ENCODE results near the gene LBH. TPM values are rescaled to one million over a fixed set of nuclear protein-coding genes. Genes with fewer than 3 reads are reported as not detected.

The LBH gene
- total RNA-seq, 2 experiments from 2014 or later: 127 to 130 TPM

DNA sequence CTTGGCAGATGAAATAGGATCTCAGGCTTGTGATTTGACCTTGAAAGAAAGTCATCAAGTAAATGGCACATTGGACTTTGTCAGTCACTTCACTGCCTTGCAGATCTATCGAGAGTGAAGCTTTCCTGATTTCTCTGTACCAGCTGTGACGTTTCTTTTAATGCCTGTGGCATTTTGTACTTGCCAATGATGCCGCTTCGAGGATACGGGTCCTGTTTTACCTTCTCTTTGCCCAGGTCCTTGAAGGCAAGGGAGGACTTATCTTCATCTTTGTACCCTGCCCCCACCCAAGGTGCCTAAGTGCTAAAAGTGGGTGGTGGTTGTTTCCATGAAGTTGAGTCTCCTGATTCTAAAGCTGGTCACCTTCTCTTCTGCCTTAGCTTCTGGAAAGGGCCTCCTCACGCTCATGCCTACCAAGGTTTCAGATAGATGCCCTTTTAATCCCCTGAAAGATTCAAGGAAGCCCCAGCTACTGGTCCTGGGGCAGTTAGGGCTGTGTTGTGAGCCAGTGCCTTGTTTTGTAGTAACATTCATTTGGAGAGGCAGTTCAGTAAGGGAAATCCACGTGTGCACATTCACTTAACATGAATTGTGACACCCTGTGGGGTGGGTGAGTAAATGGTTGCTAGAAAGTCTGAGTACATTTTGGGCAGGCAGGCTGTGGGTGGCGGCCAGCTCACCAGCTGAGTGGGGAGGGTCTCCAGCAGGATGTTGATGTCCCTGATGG lies 6.1 kb downstream of the LBH start:
- no peaks in the 10 kb centered on the region for H3K9me3 Mint-ChIP-seq
- H3K36me3 Mint-ChIP-seq (ENCODE audit: low read depth): peaks cover 87% of the 10 kb centered on the region
- peak overlapping the region; percentile 97 for H3K27ac Mint-ChIP-seq
- ChIA-PET CTCF (interaction anchor here (1.2 to 14.1 kb wide), 11 partner anchors 9 to 474 kb away, joined by 3 to 216 read pairs (median 24); no protein-coding TSS in a partner anchor), POLR2A (interaction anchor here (0.8 to 19.3 kb wide), 11 partner anchors 13 to 210 kb away, joined by 3 to 440 read pairs (median 4); partner anchors contain the start of gene LCLAT1)
- peak; percentile 58 for DNase-seq
- intact Hi-C loops (cut with micrococcal nuclease): loop anchor here (5.0 kb wide), 1 partner anchor 100 kb away; no protein-coding TSS in a partner anchor
- H3K4me3 Mint-ChIP-seq: peak overlapping the region; percentile 78
- ATAC-seq: no peak
- no peaks in the 10 kb centered on the region for H3K27me3 Mint-ChIP-seq
- TF ChIP-seq, protein P1, sequence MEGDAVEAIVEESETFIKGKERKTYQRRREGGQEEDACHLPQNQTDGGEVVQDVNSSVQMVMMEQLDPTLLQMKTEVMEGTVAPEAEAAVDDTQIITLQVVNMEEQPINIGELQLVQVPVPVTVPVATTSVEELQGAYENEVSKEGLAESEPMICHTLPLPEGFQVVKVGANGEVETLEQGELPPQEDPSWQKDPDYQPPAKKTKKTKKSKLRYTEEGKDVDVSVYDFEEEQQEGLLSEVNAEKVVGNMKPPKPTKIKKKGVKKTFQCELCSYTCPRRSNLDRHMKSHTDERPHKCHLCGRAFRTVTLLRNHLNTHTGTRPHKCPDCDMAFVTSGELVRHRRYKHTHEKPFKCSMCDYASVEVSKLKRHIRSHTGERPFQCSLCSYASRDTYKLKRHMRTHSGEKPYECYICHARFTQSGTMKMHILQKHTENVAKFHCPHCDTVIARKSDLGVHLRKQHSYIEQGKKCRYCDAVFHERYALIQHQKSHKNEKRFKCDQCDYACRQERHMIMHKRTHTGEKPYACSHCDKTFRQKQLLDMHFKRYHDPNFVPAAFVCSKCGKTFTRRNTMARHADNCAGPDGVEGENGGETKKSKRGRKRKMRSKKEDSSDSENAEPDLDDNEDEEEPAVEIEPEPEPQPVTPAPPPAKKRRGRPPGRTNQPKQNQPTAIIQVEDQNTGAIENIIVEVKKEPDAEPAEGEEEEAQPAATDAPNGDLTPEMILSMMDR (IDR thresholded peaks at IDR 0.05): no peak
- H3K4me1 Mint-ChIP-seq (ENCODE audit: low read depth): peaks cover 80% of the 10 kb centered on the region

DNA sequence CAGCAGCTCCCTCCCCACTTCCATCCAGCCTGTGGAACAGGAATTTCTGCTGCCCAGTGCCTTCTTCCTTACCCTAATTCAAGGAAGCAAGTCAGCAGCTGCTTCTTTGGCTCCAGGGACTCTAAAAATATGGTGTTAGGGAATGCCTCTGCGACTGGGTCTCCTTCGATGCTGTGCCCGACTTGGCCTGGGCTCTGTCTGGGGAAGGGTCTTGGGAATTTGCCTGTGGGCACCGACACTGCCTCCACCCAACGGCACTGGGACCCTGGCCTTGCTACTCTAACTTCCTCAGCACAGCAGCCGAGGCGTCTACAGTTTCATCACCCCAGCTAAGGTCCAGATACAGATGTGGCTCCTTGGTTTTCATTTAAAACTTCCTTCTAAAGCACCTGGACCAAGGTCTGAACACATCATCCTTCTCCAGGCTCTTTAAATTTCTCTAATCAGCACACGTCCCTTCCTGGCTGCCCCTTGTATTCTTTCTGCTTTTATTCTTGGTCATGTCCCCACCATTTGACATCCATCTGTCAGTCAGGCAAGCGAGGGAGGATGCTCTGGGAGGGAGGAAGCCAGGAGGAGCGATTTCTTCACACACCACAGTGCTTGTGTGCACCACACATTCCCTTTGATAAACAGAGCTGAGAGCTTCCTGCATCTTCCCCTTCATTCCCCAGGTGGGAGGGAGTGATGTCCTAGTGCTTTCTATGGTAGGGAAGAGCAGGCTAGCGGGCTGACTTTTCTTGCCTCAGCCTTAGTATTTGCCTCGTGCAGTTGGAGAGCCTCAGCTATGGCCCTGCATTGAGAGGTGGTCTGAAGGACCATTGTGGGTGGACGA lies 6.8 kb downstream of the LBH start:
- intact Hi-C loops (cut with micrococcal nuclease): loop anchor here (5.0 kb wide), 1 partner anchor 99 kb away; no protein-coding TSS in a partner anchor
- Mint-ChIP-seq H3K27me3 (no peaks in the 10 kb centered on the region), H3K9me3 (no peaks in the 10 kb centered on the region)

DNA sequence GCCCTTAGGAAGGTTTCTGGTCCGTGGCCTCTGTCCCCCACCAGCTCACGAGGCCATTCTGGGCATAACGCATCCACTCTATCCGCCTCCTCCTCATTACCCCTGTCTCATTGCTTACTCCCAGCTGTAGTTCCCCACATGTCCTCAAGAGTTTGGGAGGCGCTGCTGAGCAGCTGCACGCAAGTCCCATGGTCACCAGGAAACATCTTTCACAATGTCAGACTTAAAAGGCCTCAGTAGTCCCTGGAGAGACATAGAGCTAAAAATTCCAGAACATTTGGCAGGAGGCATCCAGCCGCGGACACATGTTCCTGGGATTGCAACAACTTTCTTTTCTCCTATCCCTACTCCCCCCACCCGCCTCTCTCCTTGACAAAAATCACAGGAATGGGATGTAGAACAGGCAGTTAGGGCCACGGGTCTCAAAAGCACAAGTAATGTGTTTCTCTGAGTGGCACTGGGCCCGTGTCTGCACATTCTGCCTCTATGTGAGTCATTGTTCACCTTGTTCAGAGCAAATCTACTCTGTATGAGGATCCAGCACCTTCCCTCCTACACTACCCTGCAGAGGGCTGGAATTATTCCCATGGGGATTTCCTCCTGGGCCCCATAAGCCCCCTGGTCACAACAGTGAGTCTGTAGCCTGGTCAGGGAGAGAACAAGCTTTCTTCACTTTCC lies 8.1 kb downstream of the LBH start:
- TF ChIP-seq, protein P1 (IDR thresholded peaks at IDR 0.05): peak; percentile 93
- Mint-ChIP-seq H3K4me3 (peak overlapping the region; percentile 78), H3K27ac (peak overlapping the region; percentile 97), H3K4me1 (ENCODE audit: low read depth) (peaks cover 89% of the 10 kb centered on the region), H3K36me3 (ENCODE audit: low read depth) (peaks cover 86% of the 10 kb centered on the region), H3K27me3 (no peaks in the 10 kb centered on the region), H3K9me3 (no peaks in the 10 kb centered on the region)
- ChIA-PET CTCF (interaction anchor here (0.7 to 14.1 kb wide), 33 partner anchors 8 to 472 kb away, joined by 3 to 216 read pairs (median 4); partner anchors contain the start of genes LBH and YPEL5), POLR2A (interaction anchor here (0.7 to 19.3 kb wide), 14 partner anchors 7 to 235 kb away, joined by 3 to 440 read pairs (median 4); partner anchors contain the start of gene LCLAT1)
- DNase-seq (peak; percentile 88), ATAC-seq (peak; percentile 69)
- intact Hi-C loops (cut with micrococcal nuclease): loop anchor here (5.0 kb wide), 1 partner anchor 98 kb away; no protein-coding TSS in a partner anchor

More for the DNA sequence above, 6.8 kb downstream of the LBH start:
- no peak for DNase-seq
- TF ChIP-seq, protein P1 (IDR thresholded peaks at IDR 0.05): no peak
- H3K4me1 Mint-ChIP-seq (ENCODE audit: low read depth): peaks cover 87% of the 10 kb centered on the region
- peak overlapping the region; percentile 97 for H3K27ac Mint-ChIP-seq
- ChIA-PET POLR2A (interaction anchor here (0.9 to 19.3 kb wide), 12 partner anchors 13 to 237 kb away, joined by 3 to 440 read pairs (median 3); partner anchors contain the start of gene LCLAT1), CTCF (interaction anchor here (0.8 to 14.1 kb wide), 24 partner anchors 10 to 473 kb away, joined by 3 to 216 read pairs (median 6); partner anchors contain the start of gene YPEL5)
- peak overlapping the region; percentile 78 for H3K4me3 Mint-ChIP-seq
- no peak for ATAC-seq
- H3K36me3 Mint-ChIP-seq (ENCODE audit: low read depth): peaks cover 87% of the 10 kb centered on the region

DNA sequence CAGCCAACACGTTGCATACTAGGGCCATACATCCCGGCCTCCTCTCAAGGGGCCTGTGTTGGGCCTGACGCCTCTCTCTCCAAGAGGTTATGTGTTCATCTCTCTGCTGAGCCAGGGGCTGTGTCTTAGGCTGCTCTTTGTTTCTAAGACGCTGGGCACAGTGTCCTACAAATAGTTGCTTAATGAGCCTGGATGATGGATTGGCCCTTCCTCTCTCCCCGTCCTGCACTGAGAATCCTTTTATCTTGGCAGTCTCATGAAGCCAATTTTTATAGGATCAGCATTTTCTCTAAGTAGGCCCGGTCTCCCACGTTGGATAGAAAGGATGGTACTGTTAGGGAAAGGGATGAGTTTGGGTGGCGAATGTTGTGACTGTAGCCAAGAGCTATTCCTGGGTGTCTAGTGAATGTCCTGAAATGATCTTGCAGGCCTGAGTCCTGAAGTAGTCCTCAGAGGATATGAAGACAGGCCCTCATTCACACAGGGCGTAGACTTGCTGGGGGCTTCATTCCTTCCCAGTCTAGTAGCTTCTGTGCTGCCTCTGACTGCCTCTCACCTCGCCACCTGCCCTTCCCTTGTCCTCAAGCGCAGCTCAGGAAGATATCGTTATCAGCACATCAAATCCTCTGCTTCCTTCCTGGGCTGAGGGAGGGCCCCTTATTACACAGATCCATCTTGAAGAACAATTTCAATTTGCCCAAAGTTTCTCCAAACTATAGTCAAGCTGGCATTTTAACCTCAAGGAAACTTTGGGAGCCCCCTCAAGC lies 8.8 kb downstream of the LBH start:
- TF ChIP-seq, protein P1 (IDR thresholded peaks at IDR 0.05): no peak
- ATAC-seq (no peak), DNase-seq (no peak)
- H3K36me3 Mint-ChIP-seq (ENCODE audit: low read depth): peaks cover 80% of the 10 kb centered on the region
- no peaks in the 10 kb centered on the region for H3K9me3 Mint-ChIP-seq
- POLR2A ChIA-PET: interaction anchor here (0.7 to 19.3 kb wide), 13 partner anchors 8 to 235 kb away, joined by 3 to 440 read pairs (median 3); partner anchors contain the start of gene LCLAT1
- peak overlapping the region; percentile 97 for H3K27ac Mint-ChIP-seq
- peak overlapping the region; percentile 78 for H3K4me3 Mint-ChIP-seq
- H3K27me3 Mint-ChIP-seq: no peaks in the 10 kb centered on the region
- CTCF ChIA-PET: interaction anchor here (0.7 to 14.1 kb wide), 27 partner anchors 9 to 471 kb away, joined by 3 to 216 read pairs (median 5); partner anchors contain the start of gene LBH
- peaks cover 83% of the 10 kb centered on the region for H3K4me1 Mint-ChIP-seq (ENCODE audit: low read depth)
- intact Hi-C loops (cut with micrococcal nuclease): loop anchor here (5.0 kb wide), 1 partner anchor 97 kb away; no protein-coding TSS in a partner anchor
